DOHH2 (cell line): Measurements from ENCODE around the gene PCBD2.

Source experiments
- EZH2phosphoT487 ChIP-seq: fragments of 200-600 bp; sonication (generic); IDR thresholded peaks from 2 replicates; pipeline ENCODE4 v1.6.1; 2017; ENCODE audit warnings: borderline replicate concordance, mild to moderate bottlenecking, antibody characterized with exemption, low read length, moderate library complexity, mixed read lengths
- TF ChIP-seq, protein P1 (sequence below): fragments of 200-600 bp; sonication (generic); IDR thresholded peaks from one replicate; pipeline ENCODE4 v1.5.1; 2014; ENCODE audit warnings: antibody characterized with exemption, mild to moderate bottlenecking, low read depth, low read length; ENCODE audit not compliant: poor library complexity, severe bottlenecking

DNA sequence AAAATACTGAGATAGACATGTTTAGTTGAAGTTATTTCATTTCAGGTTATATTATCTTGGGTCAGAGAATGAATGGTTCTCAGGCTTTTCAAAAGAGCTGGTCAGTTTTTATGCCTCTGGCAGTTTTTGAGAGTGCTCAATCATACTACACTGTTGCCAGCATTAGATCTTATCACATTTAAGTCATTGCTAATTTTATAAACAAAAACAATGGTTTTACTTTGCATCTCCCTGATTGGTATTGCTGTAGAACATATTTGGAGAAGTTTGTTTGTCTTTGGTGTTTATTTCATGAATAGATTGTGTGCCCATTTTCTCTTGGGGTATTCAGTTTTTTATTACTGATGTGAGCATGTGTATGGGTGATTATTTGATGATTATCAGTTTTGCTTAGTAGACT is 64.2 kb downstream of the PCBD2 start:
- TF ChIP-seq, protein P1, sequence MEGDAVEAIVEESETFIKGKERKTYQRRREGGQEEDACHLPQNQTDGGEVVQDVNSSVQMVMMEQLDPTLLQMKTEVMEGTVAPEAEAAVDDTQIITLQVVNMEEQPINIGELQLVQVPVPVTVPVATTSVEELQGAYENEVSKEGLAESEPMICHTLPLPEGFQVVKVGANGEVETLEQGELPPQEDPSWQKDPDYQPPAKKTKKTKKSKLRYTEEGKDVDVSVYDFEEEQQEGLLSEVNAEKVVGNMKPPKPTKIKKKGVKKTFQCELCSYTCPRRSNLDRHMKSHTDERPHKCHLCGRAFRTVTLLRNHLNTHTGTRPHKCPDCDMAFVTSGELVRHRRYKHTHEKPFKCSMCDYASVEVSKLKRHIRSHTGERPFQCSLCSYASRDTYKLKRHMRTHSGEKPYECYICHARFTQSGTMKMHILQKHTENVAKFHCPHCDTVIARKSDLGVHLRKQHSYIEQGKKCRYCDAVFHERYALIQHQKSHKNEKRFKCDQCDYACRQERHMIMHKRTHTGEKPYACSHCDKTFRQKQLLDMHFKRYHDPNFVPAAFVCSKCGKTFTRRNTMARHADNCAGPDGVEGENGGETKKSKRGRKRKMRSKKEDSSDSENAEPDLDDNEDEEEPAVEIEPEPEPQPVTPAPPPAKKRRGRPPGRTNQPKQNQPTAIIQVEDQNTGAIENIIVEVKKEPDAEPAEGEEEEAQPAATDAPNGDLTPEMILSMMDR, result no peak
- TF ChIP-seq EZH2phosphoT487, result no peak
